Calu3 (cell line): ENCODE data around the gene MDM1. TPM values are rescaled to one million over a fixed set of nuclear protein-coding genes. Genes with fewer than 3 reads are reported as not detected.

Experiments used
- BruUV-seq: library from RNA; stranded (reverse); fragments of 400-500 nt; replicated peaks from 2 replicates; lab custom pipeline; 2021; lab: Mats Ljungman, UMichigan
- CTCF ChIA-PET: fragments of 300-600 bp; sonication (Branson Sonifier 250); formaldehyde crosslinking; loops from one replicate; lab custom pipeline; 2022; ENCODE audit warnings: antibody characterized with exemption; lab: Charles Lee
- DNase-seq: peaks from one replicate; pipeline ENCODE4 v3.0.0; 2022
- H3K27ac Mint-ChIP-seq: one replicate; pipeline ENCODE4 v1.8.0; 2022; ENCODE audit warnings: mixed read lengths; ENCODE audit not compliant: unreplicated experiment
- H3K27me3 Mint-ChIP-seq: one replicate; pipeline ENCODE4 v1.8.0; 2022; ENCODE audit warnings: mixed read lengths; ENCODE audit not compliant: unreplicated experiment
- H3K36me3 Mint-ChIP-seq: one replicate; pipeline ENCODE4 v1.8.0; 2022; ENCODE audit warnings: mild to moderate bottlenecking, moderate library complexity, mixed read lengths; ENCODE audit not compliant: insufficient read depth, unreplicated experiment
- H3K4me1 Mint-ChIP-seq: one replicate; pipeline ENCODE4 v1.8.0; 2022; ENCODE audit warnings: mild to moderate bottlenecking, low read depth, mixed read lengths; ENCODE audit not compliant: unreplicated experiment
- H3K4me3 Mint-ChIP-seq: one replicate; pipeline ENCODE4 v1.8.0; 2022; ENCODE audit warnings: mild to moderate bottlenecking, low read depth, moderate library complexity, mixed read lengths; ENCODE audit not compliant: unreplicated experiment
- H3K9me3 Mint-ChIP-seq: one replicate; pipeline ENCODE4 v1.8.0; 2022; ENCODE audit warnings: low read depth, mixed read lengths; ENCODE audit not compliant: unreplicated experiment
- intact Hi-C: fragments of 100-400 bp; cut with micrococcal nuclease; formaldehyde crosslinking; loops from one replicate; pipeline ENCODE4 v1.10.0; 2022; ENCODE audit not compliant: unreplicated experiment
- total RNA-seq: library from RNA; stranded (reverse); gene quantifications from 2 replicates; pipeline ENCODE4 v1.2.3, GENCODE V29; 2022
- TF ChIP-seq, protein P1 (sequence below): fragments of 200-600 bp; IDR thresholded peaks from one replicate; pipeline ENCODE4 v1.8.0; 2022; ENCODE audit warnings: antibody characterized with exemption; ENCODE audit not compliant: unreplicated experiment

MDM1 gene
- total RNA-seq, 1 experiment from 2014 or later: 22.7 TPM

DNA sequence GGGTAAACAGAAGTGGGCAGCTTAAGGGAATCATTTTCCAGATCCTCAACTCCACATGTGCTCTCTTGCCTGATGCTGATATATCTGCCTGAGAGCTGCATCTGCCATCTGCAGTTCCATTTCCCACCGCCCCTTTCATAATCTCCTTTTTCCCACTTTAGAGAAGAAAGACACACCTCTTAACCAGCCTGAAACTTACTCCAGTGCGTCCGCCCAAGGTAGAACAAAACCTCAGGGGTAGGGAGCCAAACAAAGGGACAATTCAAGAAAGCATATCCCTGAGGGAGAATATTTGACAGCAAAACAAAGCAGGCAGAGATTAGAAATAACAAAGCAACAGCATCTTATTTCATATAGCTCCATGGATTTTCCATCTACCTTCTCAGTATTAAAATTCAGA is 4.3 kb downstream of the MDM1 start:
- Mint-ChIP-seq H3K27me3 (no peaks in the 10 kb centered on the region), H3K27ac (no peak overlapping the region), H3K36me3 (peaks cover 15% of the 10 kb centered on the region), H3K4me3 (no peak overlapping the region), H3K4me1 (peaks cover 2% of the 10 kb centered on the region), H3K9me3 (no peaks in the 10 kb centered on the region)
- TF ChIP-seq, protein P1, sequence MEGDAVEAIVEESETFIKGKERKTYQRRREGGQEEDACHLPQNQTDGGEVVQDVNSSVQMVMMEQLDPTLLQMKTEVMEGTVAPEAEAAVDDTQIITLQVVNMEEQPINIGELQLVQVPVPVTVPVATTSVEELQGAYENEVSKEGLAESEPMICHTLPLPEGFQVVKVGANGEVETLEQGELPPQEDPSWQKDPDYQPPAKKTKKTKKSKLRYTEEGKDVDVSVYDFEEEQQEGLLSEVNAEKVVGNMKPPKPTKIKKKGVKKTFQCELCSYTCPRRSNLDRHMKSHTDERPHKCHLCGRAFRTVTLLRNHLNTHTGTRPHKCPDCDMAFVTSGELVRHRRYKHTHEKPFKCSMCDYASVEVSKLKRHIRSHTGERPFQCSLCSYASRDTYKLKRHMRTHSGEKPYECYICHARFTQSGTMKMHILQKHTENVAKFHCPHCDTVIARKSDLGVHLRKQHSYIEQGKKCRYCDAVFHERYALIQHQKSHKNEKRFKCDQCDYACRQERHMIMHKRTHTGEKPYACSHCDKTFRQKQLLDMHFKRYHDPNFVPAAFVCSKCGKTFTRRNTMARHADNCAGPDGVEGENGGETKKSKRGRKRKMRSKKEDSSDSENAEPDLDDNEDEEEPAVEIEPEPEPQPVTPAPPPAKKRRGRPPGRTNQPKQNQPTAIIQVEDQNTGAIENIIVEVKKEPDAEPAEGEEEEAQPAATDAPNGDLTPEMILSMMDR: no peak
- CTCF ChIA-PET: no interaction called here
- DNase-seq: no peak
- intact Hi-C loops: no loop called here
- BruUV-seq: no TSS peak

DNA sequence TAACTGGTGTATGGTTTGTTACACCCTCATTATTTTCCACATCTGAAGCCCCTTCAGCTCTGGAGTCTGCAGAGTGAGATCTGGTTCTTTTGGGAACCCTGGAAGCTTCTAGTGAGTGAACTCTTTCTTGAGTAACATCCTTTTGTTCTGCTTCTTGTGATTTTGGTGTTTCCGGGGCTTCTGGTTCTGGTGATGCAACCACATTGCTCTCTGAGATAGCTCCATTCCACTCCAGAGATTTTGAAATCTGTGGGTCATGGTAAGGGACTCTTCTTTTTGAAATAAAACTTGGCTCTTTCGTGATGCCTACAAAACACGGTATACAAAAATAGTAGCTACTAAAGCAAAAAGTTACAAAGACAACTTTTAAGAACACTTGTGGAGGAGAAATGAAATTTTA is 5.4 kb downstream of the MDM1 start:
- TF ChIP-seq, protein P1: no peak
- H3K4me3 Mint-ChIP-seq: no peak overlapping the region
- H3K4me1 Mint-ChIP-seq: no peaks in the 10 kb centered on the region
- H3K27me3 Mint-ChIP-seq: no peaks in the 10 kb centered on the region
- H3K27ac Mint-ChIP-seq: no peak overlapping the region
- H3K9me3 Mint-ChIP-seq: no peaks in the 10 kb centered on the region
- DNase-seq: no peak
- intact Hi-C loops: no loop called here
- peaks cover 5% of the 10 kb centered on the region for H3K36me3 Mint-ChIP-seq
- no TSS peak for BruUV-seq
- CTCF ChIA-PET: interaction anchor here (0.5 kb wide), 1 partner anchor 103 kb away, joined by 4 read pairs; no protein-coding TSS in a partner anchor

DNA sequence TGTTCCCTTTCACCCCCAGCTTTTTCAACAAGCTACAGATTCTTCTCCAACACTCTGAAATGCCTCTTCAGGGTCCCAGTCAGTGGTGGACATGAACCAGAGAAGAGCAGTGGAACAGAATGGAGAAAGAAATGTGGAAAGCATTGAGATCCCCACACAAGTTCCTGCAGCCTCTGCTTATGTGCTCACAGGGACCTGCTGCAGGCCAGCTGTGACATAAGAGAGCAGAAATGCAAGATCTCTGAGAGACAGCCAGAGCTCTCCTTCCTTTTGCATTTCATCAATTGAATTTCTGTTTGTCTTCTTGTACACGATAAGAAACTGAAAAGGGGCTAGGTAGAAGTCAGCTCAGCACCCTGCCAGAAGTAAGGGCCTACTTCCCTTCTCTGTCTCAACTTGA is 6.2 kb downstream of the MDM1 start:
- TF ChIP-seq, protein P1: no peak
- Mint-ChIP-seq H3K27ac (no peak overlapping the region), H3K36me3 (no peaks in the 10 kb centered on the region), H3K4me3 (no peak overlapping the region), H3K4me1 (no peaks in the 10 kb centered on the region), H3K27me3 (no peaks in the 10 kb centered on the region), H3K9me3 (no peaks in the 10 kb centered on the region)
- DNase-seq: no peak
- intact Hi-C loops: no loop called here
- BruUV-seq: no TSS peak
- CTCF ChIA-PET: no interaction called here

DNA sequence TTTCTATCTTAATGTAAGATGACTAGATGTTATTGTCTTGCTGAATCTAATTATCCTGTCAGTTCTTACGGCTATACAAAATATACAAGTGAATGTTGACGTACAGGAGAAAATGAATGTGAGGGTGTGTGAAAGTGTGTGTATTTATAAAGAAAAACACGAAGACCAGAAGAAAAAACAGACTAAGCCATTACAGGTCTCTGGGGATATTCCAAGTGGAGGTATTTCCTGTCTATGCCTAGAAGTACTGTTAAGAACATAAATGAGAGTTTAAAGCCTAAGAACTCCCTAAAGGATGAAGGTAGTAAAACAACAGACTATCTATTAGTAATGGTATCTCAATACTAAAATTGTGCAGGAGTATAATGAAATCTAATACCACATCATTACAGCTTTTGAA is 7.6 kb downstream of the MDM1 start:
- H3K27ac Mint-ChIP-seq: no peak overlapping the region
- no peak overlapping the region for H3K4me3 Mint-ChIP-seq
- no peaks in the 10 kb centered on the region for H3K4me1 Mint-ChIP-seq
- no peak for DNase-seq
- intact Hi-C loops: no loop called here
- BruUV-seq: no TSS peak
- no peaks in the 10 kb centered on the region for H3K27me3 Mint-ChIP-seq
- H3K9me3 Mint-ChIP-seq: no peaks in the 10 kb centered on the region
- CTCF ChIA-PET: no interaction called here
- no peaks in the 10 kb centered on the region for H3K36me3 Mint-ChIP-seq
- TF ChIP-seq, protein P1: no peak
